Esophagus (tissue), 2 donors: ENCODE data around the gene TSPAN18. TPM values are rescaled to one million over a fixed set of nuclear protein-coding genes. Genes with fewer than 3 reads are reported as not detected.
A peak's percentile ranks its signal among the peaks of the same experiment; 100 is the strongest.

ENCODE experiments used
- H3K27ac ChIP-seq, 2 donors: one replicate each; pipeline ENCODE4 v1.5.1; 2013; ENCODE audit warnings: low read depth in 2 of 2, mild to moderate bottlenecking in 2 of 2, inconsistent platforms in 1 of 2, low read length in 1 of 2, moderate library complexity in 1 of 2
- H3K27me3 ChIP-seq, 2 donors: one replicate each; pipeline ENCODE4 v1.6.1; 2013; ENCODE audit warnings: low read length in 2 of 2, control low read depth in 1 of 2, mild to moderate bottlenecking in 1 of 2; ENCODE audit not compliant: insufficient read depth in 2 of 2, control insufficient read depth in 1 of 2
- H3K36me3 ChIP-seq, 2 donors: one replicate each; pipeline ENCODE4 v1.6.1; 2013; ENCODE audit warnings: low read length in 1 of 2; ENCODE audit not compliant: control insufficient read depth in 2 of 2, insufficient read depth in 2 of 2
- H3K4me1 ChIP-seq, 2 donors: one replicate each; pipeline ENCODE4 v1.6.1; 2013; ENCODE audit warnings: low read length in 1 of 2; ENCODE audit not compliant: control insufficient read depth in 2 of 2, insufficient read depth in 2 of 2
- H3K4me3 ChIP-seq, 2 donors: one replicate each; pipeline ENCODE4 v1.5.1; 2013; ENCODE audit warnings: low read length in 2 of 2, mild to moderate bottlenecking in 2 of 2, low read depth in 1 of 2, moderate library complexity in 1 of 2
- H3K9me3 ChIP-seq, 2 donors: one replicate each; pipeline ENCODE4 v1.6.1; 2013; ENCODE audit warnings: mild to moderate bottlenecking in 2 of 2, low read depth in 1 of 2, low read length in 1 of 2, moderate library complexity in 1 of 2; ENCODE audit not compliant: control insufficient read depth in 2 of 2, insufficient read depth in 1 of 2
- WGBS, 2 donors: extraction: QIAGEN DNeasy Blood & Tissue Kit; methylation state at CpG; one replicate each; pipeline ENCODE4 v1.1.7; 2013; 5-methylcytosine and 5-hydroxymethylcytosine counted together
- polyA plus RNA-seq, 2 donors: library from polyadenylated mRNA; stranded (reverse); fragments of 200-250 nt; gene quantifications; one replicate each; pipeline ENCODE4 v1.2.3, GENCODE V29; 2013
- donor health status: healthy with polysubstance abuse.
- donor health status: Bipolar disorder and iron deficiency.

TSPAN18 gene
- 1 to 10 TPM; 2.2 to 3.1 TPM for polyA plus RNA-seq

- Histone ChIP-seq H3K4me3 (peak within 1 kb of the TSS; percentile 52 to 57), H3K27me3 (no peaks in the 10 kb centered on the region), H3K4me1 (peaks cover 5 to 8% of the 10 kb centered on the region in 2 donors), H3K9me3 (no peaks in the 10 kb centered on the region), H3K27ac (peak within 1 kb of the TSS; percentile 45 to 58), H3K36me3 (no peaks in the 10 kb centered on the region)
- WGBS, 2 donors = 4 to 7% methylated on average over 35 to 59 of the region's 67 CpGs
Measured at GRCh38 chr11:44726283-44727113, at the start of gene TSPAN18. Gene TSPAN18 (plus strand): TSS chr11:44726962. CDS start chr11:44906417, 179,455 bp downstream.

GRCh38 chr11:44680982-44681597 lies 45.7 kb upstream of the TSPAN18 start:
- 55 to 64% methylated on average over 9 of the region's 9 CpGs for WGBS, 2 donors
- Histone ChIP-seq H3K36me3 (no peaks in the 10 kb centered on the region), H3K27me3 (peaks cover 0 to 2% of the 10 kb centered on the region in 2 donors), H3K27ac (no peak overlapping the region), H3K4me3 (no peak overlapping the region), H3K4me1 (peaks cover 0 to 4% of the 10 kb centered on the region in 2 donors), H3K9me3 (no peaks in the 10 kb centered on the region)

- Histone ChIP-seq H3K27ac (no peak overlapping the region), H3K9me3 (no peaks in the 10 kb centered on the region), H3K4me3 (no peak overlapping the region), H3K27me3 (peaks cover 0 to 2% of the 10 kb centered on the region in 2 donors), H3K36me3 (no peaks in the 10 kb centered on the region), H3K4me1 (peaks cover 0 to 4% of the 10 kb centered on the region in 2 donors)
- WGBS, 2 donors = 86 to 92% methylated on average over 2 of the region's 2 CpGs
Measured at GRCh38 chr11:44681698-44682097, 45.1 kb upstream of the TSPAN18 start.

- peaks cover 0 to under 1% of the 10 kb centered on the region in 2 donors for H3K27me3 ChIP-seq
- 77 to 86% methylated on average over 10 of the region's 10 CpGs for WGBS, 2 donors
- no peak overlapping the region for H3K27ac ChIP-seq
- H3K4me1 ChIP-seq = peaks cover 0 to 4% of the 10 kb centered on the region in 2 donors
- H3K36me3 ChIP-seq = no peaks in the 10 kb centered on the region
- H3K9me3 ChIP-seq = no peaks in the 10 kb centered on the region
- H3K4me3 ChIP-seq = no peak overlapping the region
Measured at GRCh38 chr11:44684859-44685281, 41.9 kb upstream of the TSPAN18 start.

- 62 to 69% methylated on average over 4 of the region's 4 CpGs for WGBS, 2 donors
- Histone ChIP-seq H3K36me3 (no peaks in the 10 kb centered on the region), H3K9me3 (no peaks in the 10 kb centered on the region), H3K27ac (no peak overlapping the region), H3K27me3 (no peaks in the 10 kb centered on the region), H3K4me1 (no peaks in the 10 kb centered on the region), H3K4me3 (no peak overlapping the region)
Measured at GRCh38 chr11:44687388-44687787, 39.4 kb upstream of the TSPAN18 start.

GRCh38 chr11:44689265-44689664 lies 37.5 kb upstream of the TSPAN18 start:
- Histone ChIP-seq H3K4me3 (no peak overlapping the region), H3K27me3 (no peaks in the 10 kb centered on the region), H3K4me1 (no peaks in the 10 kb centered on the region), H3K27ac (no peak overlapping the region), H3K9me3 (no peaks in the 10 kb centered on the region), H3K36me3 (no peaks in the 10 kb centered on the region)
- WGBS, 2 donors = 49 to 52% methylated on average over 2 of the region's 2 CpGs

- H3K9me3 ChIP-seq = no peaks in the 10 kb centered on the region
- no peak overlapping the region for H3K4me3 ChIP-seq
- H3K36me3 ChIP-seq = no peaks in the 10 kb centered on the region
- no peaks in the 10 kb centered on the region for H3K27me3 ChIP-seq
- no peak overlapping the region for H3K27ac ChIP-seq
- H3K4me1 ChIP-seq = no peaks in the 10 kb centered on the region
- WGBS, 2 donors = 71 to 81% methylated on average over 3 of the region's 3 CpGs
Measured at GRCh38 chr11:44690651-44691050, 36.1 kb upstream of the TSPAN18 start.

GRCh38 chr11:44692460-44692859 lies 34.3 kb upstream of the TSPAN18 start:
- WGBS, 2 donors = 91 to 92% methylated on average over 10 of the region's 10 CpGs

GRCh38 chr11:44693654-44694119 lies 33.1 kb upstream of the TSPAN18 start:
- H3K36me3 ChIP-seq = no peaks in the 10 kb centered on the region
- WGBS, 2 donors = 79 to 84% methylated on average over 7 of the region's 7 CpGs
- no peak overlapping the region for H3K4me3 ChIP-seq
- H3K4me1 ChIP-seq = no peaks in the 10 kb centered on the region
- no peak overlapping the region for H3K27ac ChIP-seq
- no peaks in the 10 kb centered on the region for H3K9me3 ChIP-seq
- H3K27me3 ChIP-seq = no peaks in the 10 kb centered on the region

More at GRCh38 chr11:44692460-44692859, 34.3 kb upstream of the TSPAN18 start:
- Histone ChIP-seq H3K4me1 (no peaks in the 10 kb centered on the region), H3K36me3 (no peaks in the 10 kb centered on the region), H3K27ac (no peak overlapping the region), H3K9me3 (no peaks in the 10 kb centered on the region), H3K27me3 (no peaks in the 10 kb centered on the region), H3K4me3 (no peak overlapping the region)
